Glomerular visceral epithelial cell (primary cell): ENCODE data around the gene ZG16.

Experiments used
- DNase-seq: peaks from one replicate; pipeline ENCODE4 v3.0.0-alpha.2; 2016; ENCODE audit errors: extremely low spot score

The ZG16 gene

GRCh38 chr16:29809850-29810698, 32.0 kb downstream of the ZG16 start:
- no peak for DNase-seq

- no peak for DNase-seq
Observed at GRCh38 chr16:29810699-29811169, 32.7 kb downstream of the ZG16 start.

GRCh38 chr16:29811170-29811895, 33.3 kb downstream of the ZG16 start:
- peak; percentile 97 for DNase-seq

- DNase-seq = peak; percentile 63
Observed at GRCh38 chr16:29811896-29812665, 34.0 kb downstream of the ZG16 start, which contains the start of gene PRRT2. PRRT2 (plus strand) TSS chr16:29812193; CDS start chr16:29813055, 862 bp downstream.

GRCh38 chr16:29812754-29813643, 34.9 kb downstream of the ZG16 start:
- DNase-seq = no peak

- no peak for DNase-seq
Observed at GRCh38 chr16:29813644-29814562, 35.8 kb downstream of the ZG16 start.

DNA sequence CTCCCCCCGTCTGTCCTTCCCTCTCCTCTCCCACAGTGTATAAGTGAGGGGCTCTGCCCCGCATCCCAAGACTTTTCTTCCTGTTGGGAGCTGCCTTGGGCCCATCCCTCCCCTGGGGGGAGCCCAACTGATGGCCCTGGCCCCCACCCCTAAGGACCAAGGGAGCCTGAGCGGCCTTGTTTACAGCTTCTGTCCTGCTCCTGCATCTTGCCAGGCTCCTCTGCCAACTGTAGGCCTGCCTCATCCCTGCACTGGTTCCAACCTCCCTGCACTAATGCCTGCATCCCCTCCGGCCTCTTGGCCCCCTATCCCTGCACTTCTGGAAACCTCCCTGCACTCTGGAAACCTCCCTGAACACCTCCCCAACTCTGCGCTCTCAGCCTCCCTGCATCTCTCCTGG, 36.5 kb downstream of the ZG16 start:
- no peak for DNase-seq

- no peak for DNase-seq
Observed at GRCh38 chr16:29815032-29815721, 37.1 kb downstream of the ZG16 start.

DNA sequence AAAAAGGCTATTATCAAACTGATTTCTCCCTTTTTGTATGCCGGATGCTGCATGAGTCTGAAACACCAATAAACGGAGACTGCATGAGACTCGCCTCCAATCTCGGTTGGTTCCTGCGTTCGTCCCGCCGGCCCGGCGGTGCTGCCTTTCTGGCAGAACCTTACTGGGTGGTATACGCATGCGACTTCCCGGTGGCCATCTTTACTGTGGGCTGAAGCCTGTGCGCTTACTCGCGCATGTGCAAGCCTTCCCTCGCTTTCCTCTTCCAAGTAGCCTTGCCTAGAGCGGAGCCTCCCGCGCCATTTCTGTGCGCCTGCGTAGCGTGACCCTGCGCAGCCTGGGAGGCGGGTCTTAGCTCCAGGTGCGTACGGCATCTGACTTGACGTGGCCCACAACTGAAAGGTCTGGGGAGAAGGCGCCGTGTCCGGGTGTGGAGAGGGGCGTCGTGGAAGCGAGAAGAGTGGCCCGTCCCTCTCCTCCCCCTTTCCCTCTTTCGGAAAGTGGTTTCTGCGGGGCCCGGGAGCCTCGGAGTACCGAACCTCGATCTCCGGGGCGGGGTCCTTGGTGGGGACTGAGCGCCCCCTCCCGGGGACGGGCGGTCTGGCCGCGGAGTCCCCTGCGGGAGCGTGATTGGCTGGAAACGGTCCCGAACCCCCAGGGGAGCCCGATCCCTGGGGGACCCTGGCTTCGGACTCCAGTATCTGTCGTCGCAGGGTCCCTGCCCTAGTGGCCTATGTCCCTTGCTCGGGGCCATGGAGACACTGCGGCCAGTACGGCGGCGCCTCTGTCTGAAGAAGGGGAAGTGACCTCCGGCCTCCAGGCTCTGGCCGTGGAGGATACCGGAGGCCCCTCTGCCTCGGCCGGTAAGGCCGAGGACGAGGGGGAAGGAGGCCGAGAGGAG, 38.0 kb downstream of the ZG16 start, which contains the start of gene PAGR1:
Gene PAGR1 (plus strand): TSS at position 360 of the 901 bp plus-strand sequence. CDS start 374 bp downstream, at position 734.
- DNase-seq = peak; percentile 99

DNA sequence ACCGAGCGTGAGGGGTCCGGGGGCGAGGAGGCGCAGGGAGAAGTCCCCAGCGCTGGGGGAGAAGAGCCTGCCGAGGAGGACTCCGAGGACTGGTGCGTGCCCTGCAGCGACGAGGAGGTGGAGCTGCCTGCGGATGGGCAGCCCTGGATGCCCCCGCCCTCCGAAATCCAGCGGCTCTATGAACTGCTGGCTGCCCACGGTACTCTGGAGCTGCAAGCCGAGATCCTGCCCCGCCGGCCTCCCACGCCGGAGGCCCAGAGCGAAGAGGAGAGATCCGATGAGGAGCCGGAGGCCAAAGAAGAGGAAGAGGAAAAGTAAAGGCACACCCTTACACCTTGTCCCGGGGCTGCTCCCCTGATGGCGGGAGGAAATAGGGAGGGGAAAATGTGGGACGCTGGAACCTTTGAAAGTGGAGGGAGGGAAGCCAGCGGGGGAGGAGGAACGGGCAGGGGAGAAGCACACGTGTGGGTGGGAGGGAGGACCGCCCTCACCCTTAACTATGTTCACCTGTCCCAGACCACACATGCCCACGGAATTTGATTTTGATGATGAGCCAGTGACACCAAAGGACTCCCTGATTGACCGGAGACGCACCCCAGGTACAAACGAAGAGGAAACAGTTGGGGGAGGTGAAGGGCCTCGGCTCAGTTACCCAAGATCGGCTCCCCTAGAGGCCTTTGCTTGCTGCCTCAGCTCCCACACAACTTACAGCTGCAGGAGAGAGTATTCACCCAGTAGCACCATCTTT, 38.8 kb downstream of the ZG16 start:
- peak; percentile 62 for DNase-seq

- no peak for DNase-seq
Observed at GRCh38 chr16:29818082-29818481, 40.0 kb downstream of the ZG16 start.

- DNase-seq = no peak
Observed at GRCh38 chr16:29819506-29819905, 41.5 kb downstream of the ZG16 start.

- peak; percentile 59 for DNase-seq
Observed at GRCh38 chr16:29820271-29820701, 42.2 kb downstream of the ZG16 start, which contains the start of gene MVP. MVP (plus strand) TSS chr16:29820462; CDS start chr16:29830550, 10,088 bp downstream.

DNA sequence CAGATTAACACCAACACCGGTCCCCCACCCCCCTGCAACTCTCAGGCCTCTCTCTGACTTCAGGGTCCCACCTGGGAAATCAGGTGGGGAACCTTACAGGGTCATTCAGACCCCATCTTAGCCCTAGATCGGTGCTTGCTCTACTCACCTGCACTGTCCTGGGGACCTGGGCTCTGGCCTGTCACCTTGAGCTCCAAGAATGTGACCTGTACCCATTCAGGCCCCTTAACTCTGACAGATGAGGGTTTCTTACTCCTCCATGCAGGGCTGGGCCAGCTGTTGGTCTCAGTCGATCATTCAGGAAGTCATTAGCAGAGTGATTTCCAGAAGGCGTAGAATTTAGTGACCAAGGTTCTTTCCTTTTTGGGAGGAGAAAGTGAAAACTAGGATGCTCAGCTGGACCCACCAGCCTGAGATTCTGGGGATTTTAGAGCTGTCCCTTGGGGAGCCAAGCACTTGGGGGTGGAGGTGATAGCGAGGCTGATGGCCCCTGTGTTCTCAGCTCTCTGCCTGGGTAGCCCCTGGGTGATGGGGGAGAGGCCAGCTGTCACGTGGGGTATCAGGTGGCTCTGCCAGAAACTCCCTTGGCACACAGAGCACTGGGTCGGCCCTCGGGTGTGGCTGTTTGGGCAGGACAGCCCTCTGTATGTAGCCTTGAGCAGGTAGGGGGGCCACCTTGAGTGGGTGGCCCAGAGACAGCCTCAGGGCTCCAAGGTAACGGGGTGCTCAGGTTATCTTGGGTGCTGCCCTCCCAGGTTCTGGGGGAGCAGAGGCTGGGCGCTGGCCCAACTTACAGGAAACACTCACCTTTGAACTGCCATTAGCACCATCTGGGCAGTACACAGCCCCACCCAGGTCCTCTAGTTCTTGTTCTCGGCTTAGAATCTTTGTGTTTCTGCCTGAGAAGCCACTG, 42.9 kb downstream of the ZG16 start:
- peak; percentile 49 for DNase-seq

DNA sequence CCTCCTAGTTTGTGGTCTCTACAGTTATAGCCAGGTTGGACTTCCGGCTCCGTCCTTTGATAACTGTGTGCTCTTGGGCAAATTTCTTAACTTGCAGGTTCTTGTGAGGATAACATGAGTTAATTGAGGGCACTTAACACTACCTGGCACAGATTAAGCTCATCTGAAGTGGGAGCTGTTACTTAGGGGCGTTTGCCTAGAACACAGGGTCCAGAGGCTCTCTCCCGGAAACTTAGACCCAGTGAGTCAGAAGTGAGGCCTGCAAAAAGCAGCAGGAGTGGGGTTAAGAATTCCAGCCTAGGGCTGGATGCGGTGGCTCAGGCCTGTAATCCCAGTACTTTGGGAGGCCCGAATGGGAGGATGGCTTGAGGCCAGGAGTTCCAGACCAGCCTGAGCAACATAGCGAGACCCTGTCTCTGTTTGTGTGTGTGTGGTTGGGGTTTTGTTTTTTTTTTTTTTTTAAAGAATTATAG, 43.6 kb downstream of the ZG16 start:
- DNase-seq = peak; percentile 72

DNA sequence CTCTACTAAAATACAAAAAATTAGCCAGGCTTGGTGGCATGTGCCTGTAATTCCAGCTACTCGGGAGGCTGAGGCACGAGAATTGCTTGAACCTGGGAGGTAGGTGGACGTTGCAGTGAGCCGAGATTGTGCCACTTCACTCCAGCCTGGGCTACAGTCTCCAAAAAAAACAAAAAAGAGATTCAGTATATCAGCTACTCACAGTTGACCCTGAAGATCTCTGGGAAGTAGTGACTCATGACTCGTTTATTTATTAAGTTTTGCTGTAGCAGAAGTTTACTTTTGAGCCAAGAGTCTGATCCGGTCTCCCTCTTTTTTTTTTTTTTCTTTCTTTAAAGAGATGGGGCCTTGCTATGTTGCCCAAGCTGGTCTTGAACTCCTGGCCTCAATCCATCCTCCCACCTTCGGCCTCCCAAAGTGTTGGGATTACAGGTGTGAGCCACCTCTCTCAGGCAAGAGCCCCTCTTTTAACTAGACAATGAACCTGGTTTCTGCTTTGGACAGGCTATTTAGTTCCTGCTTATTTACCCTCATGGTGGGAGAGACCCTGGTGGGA, 46.6 kb downstream of the ZG16 start:
- peak; percentile 62 for DNase-seq
